ENCODE results near the gene MACROD1.

- no peak for TF ChIP-seq POLR2AphosphoS5 (IDR thresholded peaks at IDR 0.05; ENCODE audit: low read length)
- no peak for TF ChIP-seq KDM1A (IDR thresholded peaks at IDR 0.05; ENCODE audit: borderline replicate concordance)
- no peak for TF ChIP-seq FOS (IDR thresholded peaks at IDR 0.05; ENCODE audit: borderline replicate concordance, extremely low read depth, insufficient read length)
- TF ChIP-seq CTCF (IDR thresholded peaks at IDR 0.05 in 2 of 3, conservative IDR thresholded peaks at IDR 0.05 in 1 of 3; ENCODE audit: control insufficient read depth in 2 of 3, extremely low read depth in 1 of 3, insufficient read depth in 1 of 3, low read depth in 3 of 3, low read length in 3 of 3): peak; percentile 62 to 80 (median 80)
- TF ChIP-seq NRF1 (conservative IDR thresholded peaks at IDR 0.05; ENCODE audit: low read depth, low read length): no peak
- TF ChIP-seq TCF12 (IDR thresholded peaks at IDR 0.05; ENCODE audit: low read depth, low read length): no peak
- no peak for TF ChIP-seq NFYB (IDR thresholded peaks at IDR 0.05; ENCODE audit: insufficient read depth, low read depth, low read length)
- TF ChIP-seq E2F8 (IDR thresholded peaks at IDR 0.05; ENCODE audit: low read depth, partially characterized antibody): no peak
- no peak for TF ChIP-seq REST (IDR thresholded peaks at IDR 0.05; ENCODE audit: low read depth, low read length)
- TF ChIP-seq SMAD1 (IDR thresholded peaks at IDR 0.05; ENCODE audit: low read depth, partially characterized antibody): no peak
These were observed 19.6 kb downstream of the MACROD1 start for GRCh38 chr11:64146036-64146955.

Measured in GM12878 (cell line).